ENCODE data around the gene CERS1.

DNA sequence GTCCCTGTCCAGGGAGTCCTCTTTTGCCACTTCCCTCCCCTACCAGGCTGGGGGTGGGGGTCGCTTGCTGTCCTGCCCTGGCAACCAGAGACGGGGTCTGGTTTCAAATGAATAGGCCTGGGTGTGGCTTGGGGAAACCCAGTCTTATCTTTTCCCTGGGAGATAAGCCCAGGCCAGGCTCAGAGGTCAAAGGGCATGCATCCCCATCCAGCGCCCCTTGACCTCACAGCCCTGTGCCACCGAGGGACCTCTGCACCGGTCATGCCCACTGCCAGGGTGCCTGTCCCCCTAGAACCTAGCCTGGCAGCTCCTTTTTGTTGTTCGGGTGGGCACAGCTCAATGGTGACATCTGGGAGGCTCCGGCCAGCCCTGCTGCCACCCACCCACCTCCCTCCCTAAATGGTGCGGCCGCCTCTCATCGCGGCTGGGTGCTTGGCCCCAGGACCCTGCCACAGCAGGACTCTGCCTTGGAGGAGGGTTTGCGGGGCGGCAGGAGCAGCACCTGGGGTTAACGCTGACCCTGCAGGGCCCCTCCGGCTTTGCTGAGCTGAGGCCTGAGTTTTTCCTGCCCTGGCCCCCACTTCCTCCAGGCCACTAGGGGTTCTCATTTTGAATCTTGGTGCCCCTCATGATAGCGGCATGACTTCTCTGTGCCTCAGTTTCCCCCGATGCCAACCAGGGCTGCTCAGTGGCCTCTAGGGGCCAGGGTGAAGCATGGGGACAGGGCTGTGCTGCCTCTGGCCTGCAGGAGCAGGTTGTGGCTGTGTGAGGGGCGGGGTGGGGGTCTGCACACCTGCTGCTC, 2.9 kb upstream of the CERS1 start:
- TF ChIP-seq, protein P1, sequence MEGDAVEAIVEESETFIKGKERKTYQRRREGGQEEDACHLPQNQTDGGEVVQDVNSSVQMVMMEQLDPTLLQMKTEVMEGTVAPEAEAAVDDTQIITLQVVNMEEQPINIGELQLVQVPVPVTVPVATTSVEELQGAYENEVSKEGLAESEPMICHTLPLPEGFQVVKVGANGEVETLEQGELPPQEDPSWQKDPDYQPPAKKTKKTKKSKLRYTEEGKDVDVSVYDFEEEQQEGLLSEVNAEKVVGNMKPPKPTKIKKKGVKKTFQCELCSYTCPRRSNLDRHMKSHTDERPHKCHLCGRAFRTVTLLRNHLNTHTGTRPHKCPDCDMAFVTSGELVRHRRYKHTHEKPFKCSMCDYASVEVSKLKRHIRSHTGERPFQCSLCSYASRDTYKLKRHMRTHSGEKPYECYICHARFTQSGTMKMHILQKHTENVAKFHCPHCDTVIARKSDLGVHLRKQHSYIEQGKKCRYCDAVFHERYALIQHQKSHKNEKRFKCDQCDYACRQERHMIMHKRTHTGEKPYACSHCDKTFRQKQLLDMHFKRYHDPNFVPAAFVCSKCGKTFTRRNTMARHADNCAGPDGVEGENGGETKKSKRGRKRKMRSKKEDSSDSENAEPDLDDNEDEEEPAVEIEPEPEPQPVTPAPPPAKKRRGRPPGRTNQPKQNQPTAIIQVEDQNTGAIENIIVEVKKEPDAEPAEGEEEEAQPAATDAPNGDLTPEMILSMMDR (IDR thresholded peaks at IDR 0.05) = no peak
- no peak for TF ChIP-seq EP300 (IDR thresholded peaks at IDR 0.05)
- TF ChIP-seq MAZ (IDR thresholded peaks at IDR 0.05; ENCODE audit: borderline replicate concordance, low read depth, low read length) = no peak
- TF ChIP-seq, protein P2, sequence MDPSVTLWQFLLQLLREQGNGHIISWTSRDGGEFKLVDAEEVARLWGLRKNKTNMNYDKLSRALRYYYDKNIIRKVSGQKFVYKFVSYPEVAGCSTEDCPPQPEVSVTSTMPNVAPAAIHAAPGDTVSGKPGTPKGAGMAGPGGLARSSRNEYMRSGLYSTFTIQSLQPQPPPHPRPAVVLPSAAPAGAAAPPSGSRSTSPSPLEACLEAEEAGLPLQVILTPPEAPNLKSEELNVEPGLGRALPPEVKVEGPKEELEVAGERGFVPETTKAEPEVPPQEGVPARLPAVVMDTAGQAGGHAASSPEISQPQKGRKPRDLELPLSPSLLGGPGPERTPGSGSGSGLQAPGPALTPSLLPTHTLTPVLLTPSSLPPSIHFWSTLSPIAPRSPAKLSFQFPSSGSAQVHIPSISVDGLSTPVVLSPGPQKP (IDR thresholded peaks at IDR 0.05; ENCODE audit: low read depth, low read length) = no peak
- TF ChIP-seq SREBF2 (IDR thresholded peaks at IDR 0.05) = no peak
- no peak for TF ChIP-seq POLR2AphosphoS2 (conservative IDR thresholded peaks at IDR 0.05; ENCODE audit: low read length)
- no peak for TF ChIP-seq CEBPB (IDR thresholded peaks at IDR 0.05)
- no peak for TF ChIP-seq POLR2A (IDR thresholded peaks at IDR 0.05; ENCODE audit: low read length)
- TF ChIP-seq MYC (IDR thresholded peaks at IDR 0.05; ENCODE audit: borderline replicate concordance, low read length) = no peak
- TF ChIP-seq, protein P3, sequence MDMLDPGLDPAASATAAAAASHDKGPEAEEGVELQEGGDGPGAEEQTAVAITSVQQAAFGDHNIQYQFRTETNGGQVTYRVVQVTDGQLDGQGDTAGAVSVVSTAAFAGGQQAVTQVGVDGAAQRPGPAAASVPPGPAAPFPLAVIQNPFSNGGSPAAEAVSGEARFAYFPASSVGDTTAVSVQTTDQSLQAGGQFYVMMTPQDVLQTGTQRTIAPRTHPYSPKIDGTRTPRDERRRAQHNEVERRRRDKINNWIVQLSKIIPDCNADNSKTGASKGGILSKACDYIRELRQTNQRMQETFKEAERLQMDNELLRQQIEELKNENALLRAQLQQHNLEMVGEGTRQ (IDR thresholded peaks at IDR 0.05) = no peak
- no peak for TF ChIP-seq FOSL2 (IDR thresholded peaks at IDR 0.05)
- no peak for TF ChIP-seq FOSL2 (CRISPR knock-in tag; IDR thresholded peaks at IDR 0.05)
- no peak for TF ChIP-seq CBX8 (IDR thresholded peaks at IDR 0.05)
